ENCODE measurements around the gene IL1R2.

GRCh38 chr2:102025583-102026267 lies 34.0 kb downstream of the IL1R2 start:
- no peak for TF ChIP-seq POLR2A (IDR thresholded peaks at IDR 0.05)
- no peak for TF ChIP-seq POLR2AphosphoS5 (IDR thresholded peaks at IDR 0.05)
- no peak for TF ChIP-seq CTCF (IDR thresholded peaks at IDR 0.05)

Measured in prostate gland (tissue), 2 donors.